ENCODE measurements around the gene CBARP.
A peak's percentile ranks its signal among the peaks of the same experiment; 100 is the strongest.
"Not testable (repeated sequence)": the region's sequence is repeated elsewhere in the genome, so short reads cannot be mapped to it uniquely, and the experiment has no call there.

Gene CBARP

DNA sequence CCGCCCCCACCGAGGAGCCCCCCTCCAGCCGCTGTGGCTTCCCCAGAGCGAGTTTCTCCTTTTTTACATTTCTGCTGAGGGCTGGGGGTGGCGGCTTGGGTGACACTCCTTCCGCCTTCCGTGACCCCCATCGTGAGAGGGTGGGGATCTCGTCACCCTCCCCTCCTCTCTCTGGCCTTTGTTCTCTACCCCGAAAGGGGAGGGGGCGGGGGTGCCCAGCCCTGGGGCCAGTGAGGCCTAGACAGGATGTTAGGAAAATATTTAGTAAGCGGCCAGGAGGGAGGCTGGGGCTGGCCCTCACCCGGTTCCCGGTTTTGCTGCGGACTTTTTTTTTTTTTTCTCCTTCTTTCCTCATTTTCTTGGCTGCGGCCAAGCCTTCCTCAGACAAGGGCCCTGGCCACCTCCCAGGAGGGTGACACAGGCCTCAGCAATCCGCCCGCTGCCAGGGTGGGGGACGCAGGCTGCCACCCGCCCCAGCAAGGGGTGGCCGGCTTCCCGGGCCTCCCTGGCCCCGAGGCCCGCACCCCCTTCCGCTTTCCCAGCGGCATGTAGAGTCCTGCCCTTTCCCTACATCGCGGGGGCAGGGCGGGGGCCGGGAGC, 14.5 kb upstream of the CBARP start:
- peak; percentile 64 for DNase-seq

DNA sequence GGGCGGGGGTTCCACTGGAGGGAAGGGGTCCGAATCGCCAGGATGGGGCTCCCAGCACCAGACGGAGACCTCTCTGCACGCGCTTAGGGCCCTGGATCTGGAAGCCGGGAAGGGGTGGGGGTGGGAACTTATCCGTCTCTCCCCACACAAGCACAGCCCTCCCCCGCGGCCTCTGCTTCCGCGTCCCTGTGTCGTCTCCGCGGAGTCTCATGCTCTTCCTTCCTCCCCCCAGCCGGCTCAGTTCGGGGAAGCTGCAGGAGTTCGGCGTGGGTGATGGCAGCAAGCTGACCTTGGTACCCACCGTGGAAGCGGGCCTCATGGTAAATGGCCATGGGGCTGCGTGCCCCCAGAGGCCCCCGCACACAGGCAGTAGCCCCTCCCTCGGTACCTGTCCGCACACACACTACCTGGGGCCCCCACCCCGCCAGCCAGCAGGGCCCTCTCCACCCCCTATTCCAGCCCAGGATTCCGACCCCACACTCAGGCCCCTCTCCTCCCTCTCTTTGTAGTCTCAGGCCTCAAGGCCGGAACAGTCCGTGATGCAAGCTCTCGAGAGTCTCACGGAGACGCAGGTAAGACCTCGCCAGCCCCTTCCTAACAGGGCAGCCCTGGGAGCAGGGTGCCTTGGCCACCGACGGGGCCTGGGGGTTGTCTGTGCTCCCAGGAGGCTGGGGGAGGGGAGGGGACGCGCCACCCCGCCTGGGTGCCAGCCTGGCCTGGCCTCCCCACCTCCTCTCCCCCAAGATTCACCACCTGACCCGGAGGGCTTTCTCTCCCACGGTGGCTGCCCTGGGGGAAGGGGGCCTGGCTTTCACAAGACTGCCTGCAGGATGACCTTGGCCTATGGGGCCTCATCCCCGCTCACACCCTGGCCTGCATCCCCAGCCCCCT, 13.8 kb upstream of the CBARP start:
- DNase-seq, result peak; percentile 66

- peak; percentile 65 for DNase-seq
These were observed 12.8 kb upstream of the CBARP start for GRCh38 chr19:1250437-1251260.

- DNase-seq, result no peak
These were observed 12.2 kb upstream of the CBARP start for GRCh38 chr19:1249990-1250436.

- DNase-seq, result peak; percentile 92
These were observed 11.6 kb upstream of the CBARP start for GRCh38 chr19:1249298-1249989.

GRCh38 chr19:1248786-1249297, 11.0 kb upstream of the CBARP start:
- DNase-seq, result peak; percentile 88

GRCh38 chr19:1248139-1248785, 10.5 kb upstream of the CBARP start, which contains the start of gene MIDN:
Gene MIDN (plus strand): TSS chr19:1248583. CDS start chr19:1250297, 1,714 bp downstream.
- DNase-seq, result peak; percentile 73

DNA sequence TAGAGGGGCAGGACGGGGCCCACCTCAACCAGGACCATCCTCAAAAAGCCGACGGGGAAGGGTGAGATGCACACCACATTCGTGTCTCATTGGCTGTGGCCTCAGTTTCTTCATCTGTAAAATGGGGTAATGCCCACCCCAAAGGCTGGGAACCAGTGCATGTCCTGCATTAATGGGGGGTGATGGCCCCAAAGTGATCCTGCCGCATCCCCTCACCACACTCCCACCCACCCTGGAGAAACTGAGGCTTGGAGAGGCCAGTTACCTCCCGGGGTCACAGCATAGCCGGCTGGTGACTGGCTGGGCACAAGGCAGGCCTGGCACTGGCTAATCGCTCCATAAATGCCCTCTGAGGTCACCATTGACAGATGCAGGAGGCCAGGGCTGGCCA, 9.9 kb upstream of the CBARP start:
- DNase-seq, result no peak

GRCh38 chr19:1246265-1247087, 8.7 kb upstream of the CBARP start:
- not testable (repeated sequence) for DNase-seq

GRCh38 chr19:1245494-1246264, 7.9 kb upstream of the CBARP start:
- no peak for DNase-seq

DNA sequence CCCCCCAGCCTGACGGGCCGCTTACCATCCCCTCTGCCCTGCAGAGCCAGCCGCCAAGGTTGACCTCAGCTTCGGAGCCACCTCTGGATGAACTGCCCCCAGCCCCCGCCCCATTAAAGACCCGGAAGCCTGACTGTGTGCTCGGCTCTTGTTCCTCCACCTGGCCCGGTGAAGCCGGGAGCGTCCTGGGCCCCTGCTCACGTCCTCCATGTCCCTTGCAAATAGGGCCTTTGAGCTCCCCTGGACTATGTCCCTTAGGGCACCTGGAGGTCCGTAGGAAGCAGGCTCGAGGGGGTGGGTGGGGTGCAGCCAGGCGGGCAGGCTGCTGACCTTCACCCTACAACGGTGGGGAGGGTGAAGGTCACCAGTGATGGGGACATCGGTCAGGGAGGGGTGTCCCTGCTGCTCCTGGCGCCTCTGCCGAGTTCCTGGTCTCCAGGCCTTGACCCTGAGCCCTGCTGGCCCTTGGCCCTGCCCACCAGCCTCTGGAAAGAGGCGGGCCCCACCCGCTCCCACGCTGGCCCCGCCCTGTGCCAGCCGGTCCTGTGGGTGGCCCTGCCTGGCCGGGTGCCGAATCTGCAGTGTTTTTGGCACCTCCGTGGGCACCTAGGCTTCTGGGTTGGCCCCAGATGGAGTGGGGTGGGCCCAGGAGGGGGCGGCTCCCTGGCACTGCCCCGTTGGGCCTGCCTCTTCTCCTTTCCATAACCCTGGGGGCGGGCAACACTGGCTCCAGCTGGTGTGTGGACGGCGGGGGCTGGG, 7.1 kb upstream of the CBARP start:
- DNase-seq, result peak; percentile 43

DNA sequence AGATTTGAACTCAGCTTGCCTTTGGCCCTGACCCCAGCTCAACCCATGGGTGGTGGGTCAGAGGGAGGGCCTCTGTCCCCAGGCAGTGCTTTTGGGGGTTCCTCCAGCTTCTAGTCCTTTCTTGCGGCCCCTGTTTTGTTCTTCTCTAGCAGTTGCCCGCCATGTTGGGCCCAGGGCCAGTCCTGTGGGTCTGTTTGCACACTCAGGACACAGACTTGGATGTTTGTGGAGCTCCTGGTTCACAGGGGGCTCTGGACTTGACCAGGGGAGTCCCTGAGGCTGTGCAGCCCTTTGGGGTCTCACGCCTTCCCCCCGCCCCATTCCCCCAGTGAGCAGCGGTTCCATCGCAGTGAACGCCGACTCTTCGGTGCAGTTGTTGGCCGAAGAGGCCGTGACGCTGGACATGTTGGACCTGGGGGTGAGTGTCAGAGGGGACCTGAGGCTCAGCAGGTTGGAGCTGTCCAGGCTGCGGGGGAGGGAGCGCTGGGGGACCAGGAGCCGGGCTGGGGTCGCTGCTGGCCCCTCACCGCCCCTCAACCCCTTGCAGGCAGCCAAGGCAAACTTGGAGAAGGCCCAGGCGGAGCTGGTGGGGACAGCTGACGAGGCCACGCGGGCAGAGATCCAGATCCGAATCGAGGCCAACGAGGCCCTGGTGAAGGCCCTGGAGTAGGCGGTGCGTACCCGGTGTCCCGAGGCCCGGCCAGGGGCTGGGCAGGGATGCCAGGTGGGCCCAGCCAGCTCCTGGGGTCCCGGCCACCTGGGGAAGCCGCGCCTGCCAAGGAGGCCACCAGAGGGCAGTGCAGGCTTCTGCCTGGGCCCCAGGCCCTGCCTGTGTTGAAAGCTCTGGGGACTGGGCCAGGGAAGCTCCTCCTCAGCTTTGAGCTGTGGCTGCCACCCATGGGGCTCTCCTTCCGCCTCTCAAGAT, 6.2 kb upstream of the CBARP start:
- DNase-seq, result peak; percentile 93

GRCh38 chr19:1241417-1242095, 3.8 kb upstream of the CBARP start, which contains the start of gene ATP5F1D:
Gene ATP5F1D (plus strand): TSS chr19:1241751. CDS start chr19:1241851, 100 bp downstream.
- DNase-seq, result peak; percentile 95

DNA sequence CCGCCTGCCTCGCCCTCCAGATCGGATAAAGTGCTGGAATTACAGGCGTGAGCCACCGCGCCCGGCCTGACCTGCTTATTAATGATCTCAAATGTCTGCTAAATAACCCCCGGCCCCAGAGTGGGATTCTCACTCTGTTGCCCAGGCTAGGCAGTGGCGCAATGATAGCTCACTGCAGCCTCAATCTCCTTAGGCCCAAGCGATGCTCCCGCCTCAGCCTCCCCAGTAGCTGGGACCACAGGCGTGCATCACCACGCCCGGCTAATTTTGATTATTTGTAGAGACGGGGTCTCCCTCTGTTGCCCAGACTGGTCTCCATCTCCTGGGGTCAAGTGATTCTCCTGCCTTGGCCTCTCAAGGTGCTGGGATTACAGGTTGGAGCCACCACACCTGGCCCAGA, 3.1 kb upstream of the CBARP start:
- DNase-seq, result no peak

- peak; percentile 99 for DNase-seq
These were observed 2.3 kb upstream of the CBARP start for GRCh38 chr19:1239796-1240737.

DNA sequence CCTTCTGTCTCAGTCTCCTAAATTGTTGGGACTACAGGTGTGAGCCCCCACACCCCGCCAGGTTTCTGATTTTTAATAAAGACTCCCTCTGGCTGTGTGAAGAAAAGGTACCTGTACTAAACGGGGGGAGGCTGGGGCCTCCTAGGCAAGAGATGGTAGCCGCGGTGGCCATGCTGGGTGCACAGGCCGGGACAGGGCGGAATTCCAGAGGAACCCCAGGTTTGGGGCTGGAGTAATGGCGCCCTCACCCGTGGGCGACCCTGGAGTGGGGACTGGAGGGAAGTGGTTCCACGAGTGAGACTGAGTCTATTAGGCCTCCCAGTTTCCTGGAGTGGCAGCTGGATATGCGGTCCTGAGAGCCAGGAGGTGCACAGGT, 1.6 kb upstream of the CBARP start:
- peak; percentile 32 for DNase-seq
